Epidermal melanocyte (primary cell): ENCODE measurements around the gene DGAT2.
"Not testable (repeated sequence)": the region's sequence is repeated elsewhere in the genome, so short reads cannot be mapped to it uniquely, and the experiment has no call there.

Source experiments
- DNase-seq: peaks from one replicate; pipeline ENCODE4 v3.0.0; 2011; ENCODE audit warnings: low spot score; ENCODE audit not compliant: insufficient read length

The DGAT2 gene

GRCh38 chr11:75754933-75755332 lies 13.6 kb upstream of the DGAT2 start:
- DNase-seq, result not testable (repeated sequence)

GRCh38 chr11:75757651-75758050 lies 10.9 kb upstream of the DGAT2 start:
- DNase-seq, result no peak

- DNase-seq, result no peak
Measured at GRCh38 chr11:75759832-75760231, 8.7 kb upstream of the DGAT2 start.

- no peak for DNase-seq
Measured at GRCh38 chr11:75760243-75760642, 8.3 kb upstream of the DGAT2 start.

- DNase-seq, result no peak
Measured at GRCh38 chr11:75760710-75761493, 7.7 kb upstream of the DGAT2 start.

GRCh38 chr11:75762158-75762557 lies 6.4 kb upstream of the DGAT2 start:
- no peak for DNase-seq

- no peak for DNase-seq
Measured at GRCh38 chr11:75762885-75763284, 5.7 kb upstream of the DGAT2 start.

- no peak for DNase-seq
Measured at GRCh38 chr11:75763846-75764245, 4.7 kb upstream of the DGAT2 start.

- DNase-seq, result no peak
Measured at GRCh38 chr11:75765116-75765515, 3.5 kb upstream of the DGAT2 start.

- DNase-seq, result no peak
Measured at GRCh38 chr11:75766443-75767227, 1.9 kb upstream of the DGAT2 start.

- DNase-seq, result no peak
Measured at GRCh38 chr11:75767228-75767572, 1.4 kb upstream of the DGAT2 start.

- DNase-seq, result no peak
Measured at GRCh38 chr11:75767793-75768111, 826 bp upstream of the DGAT2 start.

GRCh38 chr11:75768909-75769771 lies 562 bp downstream of the DGAT2 start:
- DNase-seq, result no peak

- no peak for DNase-seq
Measured at GRCh38 chr11:75770102-75770501, 1.5 kb downstream of the DGAT2 start.

GRCh38 chr11:75771646-75772410 lies 3.2 kb downstream of the DGAT2 start:
- DNase-seq, result no peak

GRCh38 chr11:75773595-75774353 lies 5.2 kb downstream of the DGAT2 start:
- no peak for DNase-seq

GRCh38 chr11:75775056-75775455 lies 6.5 kb downstream of the DGAT2 start:
- no peak for DNase-seq

- no peak for DNase-seq
Measured at GRCh38 chr11:75776546-75776945, 8.0 kb downstream of the DGAT2 start.

- no peak for DNase-seq
Measured at GRCh38 chr11:75777461-75778110, 9.0 kb downstream of the DGAT2 start.

- DNase-seq, result no peak
Measured at GRCh38 chr11:75778962-75779361, 10.4 kb downstream of the DGAT2 start.
